Measurements from ENCODE around the gene ROMO1. TPM values are rescaled to one million over a fixed set of nuclear protein-coding genes. Genes with fewer than 3 reads are reported as not detected.
A peak's percentile ranks its signal among the peaks of the same experiment; 100 is the strongest.

ROMO1 gene
- total and polyA plus RNA-seq, 2 of the 8 experiments (the other 6 are each of a cell fraction or from before 2014, with no cell fraction given): 164 to 702 TPM

DNA sequence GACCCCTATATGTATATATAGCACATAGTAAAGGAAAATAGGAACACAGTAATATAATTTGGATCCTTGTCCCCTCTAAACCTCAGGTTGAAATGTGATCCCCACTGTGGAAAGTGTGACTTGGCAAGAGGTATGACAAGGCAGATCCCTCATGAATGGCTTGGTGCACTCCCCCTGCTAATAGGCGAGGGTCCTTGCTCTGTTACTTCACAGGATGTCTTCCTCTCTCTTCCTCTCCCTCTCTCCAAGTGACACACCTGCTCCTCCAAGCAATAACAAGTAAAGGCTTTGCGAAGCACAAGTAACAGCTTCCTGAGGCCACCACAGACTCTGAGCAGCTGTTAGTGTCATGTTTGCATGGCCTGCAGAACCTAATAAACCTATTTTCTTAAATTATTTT, 16.4 kb downstream of the ROMO1 start:
- H3K23ac ChIP-seq (ENCODE audit: insufficient read length): no peak overlapping the region
- no peak overlapping the region for H2BK12ac ChIP-seq (ENCODE audit: low read depth, low read length)
- no peak overlapping the region for H2AFZ ChIP-seq (ENCODE audit: low read length)
- H3K14ac ChIP-seq (ENCODE audit: insufficient read length): no peak overlapping the region
- CTCF ChIA-PET (ENCODE audit: partially characterized antibody): no interaction called here
- H3K4me2 ChIP-seq (ENCODE audit: insufficient read depth in 1 of 2, low read depth in 2 of 2, low read length in 2 of 2): no peak overlapping the region
- no peak overlapping the region for H4K5ac ChIP-seq (ENCODE audit: insufficient read length, low read depth, low read length)
- H3K4me1 ChIP-seq (replicated peaks in 1 of 4; ENCODE audit: control insufficient read depth in 3 of 4, insufficient read depth in 4 of 4, low read length in 3 of 4): no peaks in the 10 kb centered on the region
- 95% methylated on average over 2 of the region's 2 CpGs; no CpG with 5 or more reads in 1 of the 2 experiments for WGBS, 2 experiments (ENCODE audit: extremely low coverage in 1 of 2, insufficient coverage in 1 of 2, insufficient read length in 1 of 2, insufficient replicate concordance in 2 of 2, low coverage in 1 of 2, low lambda C conversion rate in 2 of 2, missing lambda C conversion rate in 1 of 2)
- no peaks in the 10 kb centered on the region for H3K9me3 ChIP-seq (ENCODE audit: insufficient read depth in 2 of 2, low read depth in 1 of 2, low read length in 1 of 2)
- FAIRE-seq: no peak
- no peak overlapping the region for H4K8ac ChIP-seq (ENCODE audit: extremely low read depth, insufficient read depth, low read length)
- no peaks in the 10 kb centered on the region; a peak in 1 of 7 replicates for H3K27me3 ChIP-seq (replicated peaks in 1 of 4; ENCODE audit: control insufficient read depth in 3 of 4, extremely low read depth in 1 of 4, insufficient read depth in 3 of 4, low read length in 3 of 4)
- H3K79me2 ChIP-seq (ENCODE audit: control insufficient read depth in 1 of 2, insufficient read depth in 2 of 2, low read length in 2 of 2): peaks cover 0 to 72% of the 10 kb centered on the region in 2 experiments; a peak in 2 of 4 replicates
- no peak overlapping the region for H2BK15ac ChIP-seq (ENCODE audit: low read length)
- H3K4ac ChIP-seq (replicated peaks; ENCODE audit: insufficient read length, low read depth, low read length): no peak overlapping the region
- no peaks in the 10 kb centered on the region for H3K23me2 ChIP-seq (ENCODE audit: low read depth, low read length)
- no peak overlapping the region for H2BK20ac ChIP-seq (ENCODE audit: low read length)
- TF ChIP-seq TBP (IDR thresholded peaks at IDR 0.05; ENCODE audit: low read depth, low read length) (no peak), BCL11A (IDR thresholded peaks at IDR 0.05; ENCODE audit: low read depth in 2 of 2, low read length in 2 of 2) (no peak), KDM4A (IDR thresholded peaks at IDR 0.05; ENCODE audit: low read depth, low read length, severe bottlenecking) (no peak), EZH2 (IDR thresholded peaks at IDR 0.05; ENCODE audit: low read depth, low read length, severe bottlenecking) (no peak)
- TF ChIP-seq, protein P1, sequence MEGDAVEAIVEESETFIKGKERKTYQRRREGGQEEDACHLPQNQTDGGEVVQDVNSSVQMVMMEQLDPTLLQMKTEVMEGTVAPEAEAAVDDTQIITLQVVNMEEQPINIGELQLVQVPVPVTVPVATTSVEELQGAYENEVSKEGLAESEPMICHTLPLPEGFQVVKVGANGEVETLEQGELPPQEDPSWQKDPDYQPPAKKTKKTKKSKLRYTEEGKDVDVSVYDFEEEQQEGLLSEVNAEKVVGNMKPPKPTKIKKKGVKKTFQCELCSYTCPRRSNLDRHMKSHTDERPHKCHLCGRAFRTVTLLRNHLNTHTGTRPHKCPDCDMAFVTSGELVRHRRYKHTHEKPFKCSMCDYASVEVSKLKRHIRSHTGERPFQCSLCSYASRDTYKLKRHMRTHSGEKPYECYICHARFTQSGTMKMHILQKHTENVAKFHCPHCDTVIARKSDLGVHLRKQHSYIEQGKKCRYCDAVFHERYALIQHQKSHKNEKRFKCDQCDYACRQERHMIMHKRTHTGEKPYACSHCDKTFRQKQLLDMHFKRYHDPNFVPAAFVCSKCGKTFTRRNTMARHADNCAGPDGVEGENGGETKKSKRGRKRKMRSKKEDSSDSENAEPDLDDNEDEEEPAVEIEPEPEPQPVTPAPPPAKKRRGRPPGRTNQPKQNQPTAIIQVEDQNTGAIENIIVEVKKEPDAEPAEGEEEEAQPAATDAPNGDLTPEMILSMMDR (IDR thresholded peaks at IDR 0.05; ENCODE audit: control extremely low read depth in 1 of 3, insufficient read depth in 1 of 3, low read depth in 1 of 3, low read length in 3 of 3): no peak
- no peak overlapping the region for H4K91ac ChIP-seq (replicated peaks; ENCODE audit: insufficient read length, low read length)
- H3K4me3 ChIP-seq (ENCODE audit: extremely low read depth in 1 of 4, insufficient read depth in 2 of 4, low read depth in 3 of 4, low read length in 4 of 4): no peak overlapping the region
- peaks cover 11 to 20% of the 10 kb centered on the region in 2 experiments for H4K20me1 ChIP-seq (replicated peaks in 1 of 2; ENCODE audit: control insufficient read depth in 1 of 2, insufficient read depth in 2 of 2, low read length in 2 of 2)
- H3K9ac ChIP-seq (replicated peaks in 1 of 4; ENCODE audit: extremely low read depth in 1 of 4, low read depth in 3 of 4, low read length in 3 of 4): no peak overlapping the region
- POLR2A ChIA-PET (ENCODE audit: partially characterized antibody): interaction anchor here (1.0 to 45.3 kb wide), 4 partner anchors 2 to 86 kb away, joined by 3 to 2341 read pairs (median 1172); partner anchors contain the start of genes NFS1, RBM39 and ROMO1
- H3K27ac ChIP-seq (ENCODE audit: low read depth, low read length): no peak overlapping the region
- DNase-seq (ENCODE audit: low read depth in 1 of 2, low spot score in 2 of 2): peak in 1 of 2 experiments; percentile 37
- H3K18ac ChIP-seq (ENCODE audit: extremely low read depth, low read length): no peak overlapping the region
- H2BK5ac ChIP-seq (ENCODE audit: low read depth, low read length): no peak overlapping the region
- peaks cover 10% of the 10 kb centered on the region for H3K79me1 ChIP-seq (ENCODE audit: low read depth, low read length)
- no peak overlapping the region for H3K56ac ChIP-seq (replicated peaks; ENCODE audit: insufficient read length, low read depth, low read length)
- no peak overlapping the region for H2AK5ac ChIP-seq (ENCODE audit: low read depth, low read length)
- peaks cover 46 to 100% (median 86%) of the 10 kb centered on the region in 4 experiments for H3K36me3 ChIP-seq (ENCODE audit: control insufficient read depth in 2 of 4, insufficient read depth in 4 of 4, low read length in 3 of 4)
- H2BK120ac ChIP-seq (replicated peaks; ENCODE audit: low read depth, low read length): no peak overlapping the region
